ENCODE results near the gene FRMD6.
A peak's percentile ranks its signal among the peaks of the same experiment; 100 is the strongest.

The FRMD6 gene

DNA sequence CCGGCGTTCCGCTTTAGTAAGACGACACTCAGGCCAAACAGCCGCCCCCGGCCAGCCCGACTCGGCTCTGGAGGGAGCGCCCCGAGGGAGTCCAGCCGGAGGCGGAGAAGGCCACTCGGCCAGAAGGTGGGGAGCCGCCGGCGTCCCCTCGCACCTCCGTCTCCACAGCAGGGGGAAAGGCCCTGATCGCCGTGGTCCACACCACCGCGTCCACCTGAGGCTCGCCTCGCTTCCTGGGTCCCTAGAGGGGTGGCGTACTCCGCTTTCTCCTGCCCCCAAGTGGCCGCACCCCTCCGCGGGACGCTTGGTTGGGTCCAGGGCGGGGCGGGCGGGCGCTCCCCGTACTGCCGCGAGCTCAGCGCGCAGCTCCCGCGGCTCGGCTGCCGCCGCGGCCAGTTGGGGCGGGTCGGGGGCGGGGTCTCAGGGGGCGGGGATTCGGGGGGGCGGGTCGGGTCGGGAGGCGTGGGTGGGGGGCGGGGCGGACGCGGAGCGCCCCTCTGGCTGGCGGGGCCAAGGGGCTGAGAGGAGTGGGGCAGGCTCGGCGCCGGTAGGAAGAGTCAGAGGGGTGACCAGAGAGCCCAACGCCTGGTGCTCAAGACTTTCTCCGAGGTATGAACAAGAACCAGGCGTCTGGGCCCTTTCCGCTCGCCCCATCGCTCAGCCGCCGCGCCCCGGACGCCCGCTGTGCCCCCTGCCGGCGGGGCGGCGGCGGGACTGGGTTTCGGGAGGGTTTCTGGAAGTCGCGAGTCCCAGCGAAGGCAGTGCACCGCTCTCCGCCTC lies at the start of gene FRMD6:
TSS of gene FRMD6 (plus strand) at position 523 of the 780 bp plus-strand sequence. CDS start 37,927 bp downstream, outside the sequence.
- Histone ChIP-seq H3K4me3 (peak within 1 kb of the TSS; percentile 65 to 96), H3K4me1 (peaks cover 6 to 45% (median 17%) of the 10 kb centered on the region in 4 donors), H3K27ac (peak within 1 kb of the TSS; percentile 95 to 97), H3K9me3 (no peaks in the 10 kb centered on the region), H3K36me3 (no peaks in the 10 kb centered on the region), H3K27me3 (no peaks in the 10 kb centered on the region)
- DNase-seq: peak; percentile 83 to 93
- intact Hi-C loops (cut with DNase I; ENCODE audit: low total_unique reads): loop anchor here (10.0 kb wide), 1 partner anchor 367 kb away; no protein-coding TSS in a partner anchor
- TF ChIP-seq, protein P1, sequence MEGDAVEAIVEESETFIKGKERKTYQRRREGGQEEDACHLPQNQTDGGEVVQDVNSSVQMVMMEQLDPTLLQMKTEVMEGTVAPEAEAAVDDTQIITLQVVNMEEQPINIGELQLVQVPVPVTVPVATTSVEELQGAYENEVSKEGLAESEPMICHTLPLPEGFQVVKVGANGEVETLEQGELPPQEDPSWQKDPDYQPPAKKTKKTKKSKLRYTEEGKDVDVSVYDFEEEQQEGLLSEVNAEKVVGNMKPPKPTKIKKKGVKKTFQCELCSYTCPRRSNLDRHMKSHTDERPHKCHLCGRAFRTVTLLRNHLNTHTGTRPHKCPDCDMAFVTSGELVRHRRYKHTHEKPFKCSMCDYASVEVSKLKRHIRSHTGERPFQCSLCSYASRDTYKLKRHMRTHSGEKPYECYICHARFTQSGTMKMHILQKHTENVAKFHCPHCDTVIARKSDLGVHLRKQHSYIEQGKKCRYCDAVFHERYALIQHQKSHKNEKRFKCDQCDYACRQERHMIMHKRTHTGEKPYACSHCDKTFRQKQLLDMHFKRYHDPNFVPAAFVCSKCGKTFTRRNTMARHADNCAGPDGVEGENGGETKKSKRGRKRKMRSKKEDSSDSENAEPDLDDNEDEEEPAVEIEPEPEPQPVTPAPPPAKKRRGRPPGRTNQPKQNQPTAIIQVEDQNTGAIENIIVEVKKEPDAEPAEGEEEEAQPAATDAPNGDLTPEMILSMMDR (IDR thresholded peaks at IDR 0.05): peak; percentile 78 to 79

DNA sequence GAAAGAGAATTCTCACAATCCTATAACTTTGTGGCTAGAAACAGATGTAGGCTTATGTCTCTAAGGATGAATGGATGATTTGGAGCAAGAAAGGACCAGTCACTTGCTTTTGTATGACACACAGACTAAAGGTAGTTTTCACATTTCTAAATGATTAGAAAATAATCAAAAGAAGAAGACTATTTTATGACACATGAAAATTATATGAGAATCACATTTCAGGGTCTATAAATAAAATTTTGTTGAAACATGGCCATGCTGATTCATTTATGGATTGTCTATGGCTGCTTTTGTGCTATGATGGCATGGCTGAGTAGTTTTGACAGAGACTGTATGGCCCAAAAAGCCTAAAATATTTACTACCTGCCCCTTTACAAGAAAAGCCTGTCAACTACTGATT lies 49.4 kb upstream of the FRMD6 start:
- DNase-seq: no peak
- H3K4me1 ChIP-seq: no peaks in the 10 kb centered on the region
- no peak overlapping the region for H3K4me3 ChIP-seq
- TF ChIP-seq, protein P1 (IDR thresholded peaks at IDR 0.05): no peak
- H3K27me3 ChIP-seq: no peaks in the 10 kb centered on the region
- H3K9me3 ChIP-seq: no peaks in the 10 kb centered on the region
- intact Hi-C loops (cut with DNase I; ENCODE audit: low total_unique reads): no loop called here
- H3K27ac ChIP-seq: no peak overlapping the region
- H3K36me3 ChIP-seq: no peaks in the 10 kb centered on the region

DNA sequence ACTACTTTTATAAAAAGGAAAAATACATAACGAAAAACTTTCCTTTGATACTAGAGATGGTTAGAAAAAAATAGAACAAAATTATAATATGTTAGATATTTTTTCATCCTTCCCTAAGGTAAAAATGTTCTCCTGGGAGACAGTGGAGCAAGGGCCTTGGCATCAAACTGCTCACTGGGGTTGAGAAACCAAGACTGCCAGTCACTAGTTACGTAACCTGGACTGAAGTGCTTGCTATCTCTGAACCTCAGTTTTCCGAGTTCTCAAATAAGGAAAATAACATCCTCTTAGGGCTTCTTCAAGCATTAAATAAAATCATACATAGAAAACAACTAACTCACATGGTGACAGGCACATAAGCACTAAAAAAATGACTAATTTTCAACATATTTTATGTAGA lies 48.2 kb upstream of the FRMD6 start:
- intact Hi-C loops (cut with DNase I; ENCODE audit: low total_unique reads): no loop called here
- Histone ChIP-seq H3K9me3 (no peaks in the 10 kb centered on the region), H3K4me3 (no peak overlapping the region), H3K27ac (no peak overlapping the region), H3K36me3 (no peaks in the 10 kb centered on the region), H3K27me3 (no peaks in the 10 kb centered on the region), H3K4me1 (peaks cover 0 to 4% (median 0%) of the 10 kb centered on the region in 4 donors)
- TF ChIP-seq, protein P1 (IDR thresholded peaks at IDR 0.05): no peak
- no peak for DNase-seq

DNA sequence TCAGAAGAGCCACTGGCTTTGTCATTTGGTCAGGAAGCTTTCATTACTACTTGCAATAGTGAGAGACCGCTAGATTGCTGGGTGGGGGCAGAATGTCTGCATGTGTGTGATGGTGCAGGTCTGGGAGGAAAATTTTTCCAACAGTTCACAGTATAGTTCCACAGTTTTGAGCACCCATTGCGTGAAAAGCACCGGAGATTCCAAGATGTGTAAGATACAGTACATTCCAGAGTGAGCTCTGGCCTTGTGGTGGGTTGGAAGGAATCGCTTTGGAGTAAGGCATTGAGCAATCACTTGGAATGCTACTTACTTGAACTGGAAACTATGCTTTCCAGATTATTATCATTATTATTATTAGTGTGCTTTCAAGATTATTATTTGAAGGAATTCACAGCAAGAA lies 47.6 kb upstream of the FRMD6 start:
- H3K27ac ChIP-seq: no peak overlapping the region

DNA sequence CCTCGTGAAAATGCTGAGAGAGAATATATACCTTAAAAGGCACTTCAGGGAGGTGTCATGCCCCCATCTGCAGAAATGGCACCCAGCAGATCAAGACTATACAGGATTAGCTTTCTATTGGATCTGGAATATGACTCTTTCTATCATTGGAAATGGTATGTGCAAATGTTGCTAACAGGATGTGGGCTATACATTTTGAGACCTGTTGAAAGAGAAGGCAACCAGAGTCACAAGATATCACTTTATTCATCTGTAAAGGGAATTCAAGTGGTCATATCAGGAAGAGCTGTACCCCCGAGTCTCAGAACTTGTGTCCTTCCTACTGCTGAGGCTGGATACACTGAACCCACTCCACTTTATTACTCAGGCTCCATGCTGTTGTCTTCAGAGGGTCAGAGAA lies 46.1 kb upstream of the FRMD6 start:
- no peak overlapping the region for H3K27ac ChIP-seq

More for the DNA sequence above, 47.6 kb upstream of the FRMD6 start:
- no peaks in the 10 kb centered on the region for H3K27me3 ChIP-seq
- H3K4me3 ChIP-seq: no peak overlapping the region
- no peak for DNase-seq
- TF ChIP-seq, protein P1 (IDR thresholded peaks at IDR 0.05): no peak
- intact Hi-C loops (cut with DNase I; ENCODE audit: low total_unique reads): no loop called here
- H3K36me3 ChIP-seq: no peaks in the 10 kb centered on the region
- no peaks in the 10 kb centered on the region for H3K9me3 ChIP-seq
- peaks cover 0 to 4% (median 0%) of the 10 kb centered on the region in 4 donors for H3K4me1 ChIP-seq

More for the DNA sequence above, 46.1 kb upstream of the FRMD6 start:
- TF ChIP-seq, protein P1 (IDR thresholded peaks at IDR 0.05): no peak
- H3K4me3 ChIP-seq: no peak overlapping the region
- intact Hi-C loops (cut with DNase I; ENCODE audit: low total_unique reads): no loop called here
- H3K4me1 ChIP-seq: peaks cover 0 to 4% (median 0%) of the 10 kb centered on the region in 4 donors
- no peaks in the 10 kb centered on the region for H3K9me3 ChIP-seq
- DNase-seq: no peak
- H3K27me3 ChIP-seq: no peaks in the 10 kb centered on the region
- H3K36me3 ChIP-seq: no peaks in the 10 kb centered on the region
